Adrenal gland (tissue), 12 donors: Measurements from ENCODE around the gene GGT6. TPM values are rescaled to one million over a fixed set of nuclear protein-coding genes. Genes with fewer than 3 reads are reported as not detected.

Experiments used
- DNase-seq, 7 donors: peaks; one replicate each; pipeline ENCODE4 v3.0.0-alpha.2; 2019 to 2020
- H3K27ac ChIP-seq, 5 donors: fragments of 200-600 bp; sonication (generic) in 4 of 5; 1 replicate in 3 of 5; 2 replicates in 2 of 5; pipeline versions ENCODE4 v1.5.1 to v1.8.0; 2016 to 2020; ENCODE audit warnings: mild to moderate bottlenecking in 1 of 5
- H3K27me3 ChIP-seq: fragments of 200-600 bp; 2 replicates; pipeline ENCODE4 v1.8.0; 2021
- H3K36me3 ChIP-seq, 2 donors: fragments of 200-600 bp; replicated peaks in 1 of 2; 1 replicate in 1 of 2; 2 replicates in 1 of 2; pipeline versions ENCODE4 v1.5.1 to v1.8.0; 2018 to 2022
- H3K4me1 ChIP-seq, 2 donors: fragments of 200-600 bp; replicated peaks in 1 of 2; 1 replicate in 1 of 2; 2 replicates in 1 of 2; pipeline versions ENCODE4 v1.5.1 to v1.8.0; 2018 to 2021
- H3K4me3 ChIP-seq, 4 donors: fragments of 200-600 bp; sonication (generic) in 3 of 4; one replicate each; pipeline ENCODE4 v1.5.1; 2016 to 2018
- H3K9me3 ChIP-seq, 3 donors: fragments of 200-600 bp; sonication (generic) in 1 of 3; replicated peaks in 1 of 3; 1 replicate in 2 of 3; 2 replicates in 1 of 3; pipeline versions ENCODE4 v1.5.1 to v1.8.0; 2016 to 2021
- CTCF ChIP-seq, 6 experiments: fragments of 450-650 bp in 4 of 6; fragments of 200-600 bp in 2 of 6; sonication (generic) in 1 of 6; IDR thresholded peaks; 1 replicate in 5 of 6; 2 replicates in 1 of 6; pipeline versions ENCODE4 v1.5.1 to v1.8.0; 2016 to 2021; ENCODE audit warnings: antibody characterized with exemption in 6 of 6, mild to moderate bottlenecking in 2 of 6, moderate library complexity in 1 of 6
- POLR2A ChIP-seq, 2 donors: fragments of 450-650 bp; IDR thresholded peaks; one replicate each; pipeline ENCODE4 v1.6.1; 2017; ENCODE audit warnings: antibody characterized with exemption in 2 of 2, mild to moderate bottlenecking in 2 of 2, moderate library complexity in 1 of 2
- WGBS, 4 donors: extraction: QIAGEN DNeasy Blood & Tissue Kit in 2 of 4; methylation state at CpG; one replicate each; pipeline versions ENCODE4 v1.1.5 to v1.1.7; 2013 to 2017; 5-methylcytosine and 5-hydroxymethylcytosine counted together
- intact Hi-C, 2 donors: fragments of 100-400 bp; cut with DNase I; formaldehyde crosslinking; loops; one replicate each; pipeline versions ENCODE4 v1.14.1 to v1.15.0; 2022 to 2023
- polyA plus RNA-seq, 3 donors: library from polyadenylated mRNA; stranded (reverse); fragments of 200-250 nt in 2 of 3; fragments of 350-450 nt in 1 of 3; fragmentation: Illumina TruSeq in 1 of 3; extraction: RNeasy Lipid Tissue Mini Kit (QIAGEN cat#74804) in 1 of 3; gene quantifications; one replicate each; pipeline ENCODE4 v1.2.3, GENCODE V29; 2013 to 2014
- total RNA-seq, 9 donors: library from RNA; depleted of rRNA in 4 of 9; stranded (reverse); fragments of >200 nt in 4 of 9; fragments of 120-200 nt in 1 of 9; fragmentation: NEBNext Ultra II Directional in 1 of 9; extraction: Animal tissue kit (Norgen Biotek cat#: 25700) in 1 of 9; gene quantifications; one replicate each; pipeline versions ENCODE4 v1.1.0 to v1.2.4, GENCODE V29; 2013 to 2023
- donor health status: healthy with polysubstance abuse.
- donor health status: Bipolar disorder and iron deficiency.
- donor health status: DM: yes; HTN: yes; CAD: no.
- donor health status: DM: no; HTN: no; CAD: no.
- donor health status: DM: no; HTN: no; CAD: no.
- donor health status: DM: yes; HTN: yes; CAD: no.

Gene GGT6
- total and polyA plus RNA-seq, 12 donors = 0.06 to 4.2 (median 0.88) TPM

DNA sequence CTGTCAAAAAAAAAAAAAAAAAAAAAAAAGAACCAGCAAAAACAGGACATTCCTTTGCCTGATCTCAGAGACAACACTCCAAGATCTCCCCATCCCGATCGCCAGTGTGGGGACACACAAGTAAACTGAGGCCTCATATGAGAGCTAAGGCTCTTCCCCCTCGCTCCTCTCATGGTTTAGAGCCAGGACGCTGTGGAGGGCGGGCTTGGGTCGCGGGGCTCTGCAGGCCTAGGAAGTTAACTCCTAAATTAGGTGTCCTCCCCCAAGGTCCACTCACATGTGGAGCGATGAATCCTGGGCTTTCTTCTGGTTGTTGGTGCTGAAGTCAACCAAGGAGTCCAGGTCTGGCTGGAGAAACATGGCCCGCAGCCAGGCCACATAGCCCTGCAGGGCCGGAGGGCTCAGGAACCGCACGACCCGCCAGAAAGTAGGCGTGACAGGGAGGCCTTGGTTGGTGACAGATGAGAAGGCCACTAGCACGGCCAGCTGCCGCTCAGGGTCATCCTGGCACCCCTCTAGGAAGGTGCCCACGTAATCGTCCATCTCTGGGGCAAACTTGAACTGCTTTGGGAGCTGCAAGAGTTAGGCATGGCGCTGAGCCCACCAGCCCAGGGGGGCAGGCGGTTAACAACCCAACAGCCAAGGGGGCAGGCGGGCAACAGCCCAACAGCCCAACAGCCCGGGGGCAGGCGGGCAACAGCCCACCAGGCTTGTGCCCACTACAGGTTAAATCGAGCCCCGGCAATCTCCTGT is 10.4 kb downstream of the GGT6 start:
- intact Hi-C loops = loop anchor here in 1 of 2 donors (10.0 kb wide), 1 partner anchor 125 kb away; no protein-coding TSS in a partner anchor
- no peak for DNase-seq
- no peak overlapping the region for H3K27ac ChIP-seq
- H3K4me1 ChIP-seq = peaks cover 10 to 12% of the 10 kb centered on the region in 2 donors
- 88 to 94% (median 91%) methylated on average over 11 to 25 of the region's 25 CpGs for WGBS, 4 donors
- no peaks in the 10 kb centered on the region for H3K27me3 ChIP-seq
- H3K4me3 ChIP-seq = no peak overlapping the region
- H3K9me3 ChIP-seq = no peaks in the 10 kb centered on the region
- H3K36me3 ChIP-seq = peaks cover 0 to 81% of the 10 kb centered on the region in 2 donors
- TF ChIP-seq CTCF (IDR thresholded peaks at IDR 0.05) (no peak), POLR2A (IDR thresholded peaks at IDR 0.05) (no peak)

- intact Hi-C loops = loop anchor here in 1 of 2 donors (10.0 kb wide), 1 partner anchor 124 kb away; no protein-coding TSS in a partner anchor
- no peaks in the 10 kb centered on the region for H3K27me3 ChIP-seq
- H3K4me3 ChIP-seq = no peak overlapping the region
- no peaks in the 10 kb centered on the region for H3K9me3 ChIP-seq
- H3K4me1 ChIP-seq = peaks cover under 1 to 2% of the 10 kb centered on the region in 2 donors
- 79 to 89% (median 87%) methylated on average over 5 to 24 of the region's 24 CpGs for WGBS, 4 donors
- TF ChIP-seq POLR2A (IDR thresholded peaks at IDR 0.05) = no peak
- H3K27ac ChIP-seq = no peak overlapping the region
- no peak for DNase-seq
- peaks cover 0 to 91% of the 10 kb centered on the region in 2 donors for H3K36me3 ChIP-seq
Measured at GRCh38 chr17:4548721-4549531, 11.5 kb downstream of the GGT6 start.

- no peak overlapping the region for H3K27ac ChIP-seq
- H3K36me3 ChIP-seq = peaks cover 0 to 94% of the 10 kb centered on the region in 2 donors
- H3K9me3 ChIP-seq = no peaks in the 10 kb centered on the region
- DNase-seq = no peak
- H3K27me3 ChIP-seq = no peaks in the 10 kb centered on the region
- H3K4me1 ChIP-seq = no peaks in the 10 kb centered on the region
- H3K4me3 ChIP-seq = no peak overlapping the region
- TF ChIP-seq CTCF (IDR thresholded peaks at IDR 0.05) (no peak), POLR2A (IDR thresholded peaks at IDR 0.05) (no peak)
- 83 to 95% (median 91%) methylated on average over 4 to 18 of the region's 18 CpGs for WGBS, 4 donors
- intact Hi-C loops = loop anchor here in 1 of 2 donors (10.0 kb wide), 1 partner anchor 123 kb away; no protein-coding TSS in a partner anchor
Measured at GRCh38 chr17:4548061-4548461, 12.3 kb downstream of the GGT6 start.

GRCh38 chr17:4547118-4547906 is 13.1 kb downstream of the GGT6 start:
- no peaks in the 10 kb centered on the region for H3K4me1 ChIP-seq
- TF ChIP-seq POLR2A (IDR thresholded peaks at IDR 0.05) (no peak), CTCF (IDR thresholded peaks at IDR 0.05) (no peak)
- no peak for DNase-seq
- H3K9me3 ChIP-seq = no peaks in the 10 kb centered on the region
- no peak overlapping the region for H3K27ac ChIP-seq
- 86 to 91% (median 89%) methylated on average over 14 to 17 of the region's 17 CpGs for WGBS, 4 donors
- no peaks in the 10 kb centered on the region for H3K27me3 ChIP-seq
- intact Hi-C loops = loop anchor here in 1 of 2 donors (10.0 kb wide), 1 partner anchor 123 kb away; no protein-coding TSS in a partner anchor
- peaks cover 0 to 94% of the 10 kb centered on the region in 2 donors for H3K36me3 ChIP-seq
- H3K4me3 ChIP-seq = no peak overlapping the region
